ENCODE results near the gene FLT3.

DNA sequence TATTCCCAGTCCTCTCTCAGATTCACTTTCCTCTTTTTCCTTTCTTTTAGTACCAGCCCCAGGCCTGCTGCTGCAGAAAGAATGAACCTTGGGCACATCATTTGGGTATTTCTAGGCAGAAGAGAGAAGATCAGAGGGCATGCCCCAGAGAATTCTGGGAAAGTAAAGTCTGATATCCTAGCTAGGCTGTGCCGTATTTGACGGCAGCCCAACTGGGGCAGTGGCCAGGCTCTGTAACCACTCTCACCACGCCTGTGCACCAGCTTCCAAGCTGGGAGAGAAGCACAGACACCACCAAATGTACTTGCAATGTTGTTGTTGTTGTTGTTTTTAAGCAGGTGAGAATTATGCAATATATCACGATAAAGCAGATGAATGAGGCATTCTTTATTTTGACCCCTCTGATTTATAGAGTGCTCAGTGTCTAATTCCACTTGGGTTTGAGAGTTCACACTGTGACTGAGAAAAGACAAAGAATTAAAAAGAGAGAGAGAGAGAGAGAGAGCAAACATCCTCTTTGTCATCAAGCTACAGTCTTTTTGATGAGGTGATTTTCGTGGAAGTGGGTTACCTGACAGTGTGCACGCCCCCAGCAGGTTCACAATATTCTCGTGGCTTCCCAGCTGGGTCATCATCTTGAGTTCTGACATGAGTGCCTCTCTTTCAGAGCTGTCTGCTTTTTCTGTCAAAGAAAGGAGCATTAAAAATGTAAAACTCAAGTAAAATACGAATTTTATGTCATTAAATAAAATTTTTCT, 72.6 kb downstream of the FLT3 start:
- no peak for TF ChIP-seq SUZ12 (IDR thresholded peaks at IDR 0.05; ENCODE audit: extremely low read depth, insufficient read depth, insufficient read length)
- no peak for TF ChIP-seq YY1 (IDR thresholded peaks at IDR 0.05; ENCODE audit: insufficient read depth, insufficient read length)
- TF ChIP-seq ZNF274 (IDR thresholded peaks at IDR 0.05; ENCODE audit: low read depth, low read length): no peak
